Activated naive CD4-positive, alpha-beta T cell treated with anti-CD3 and anti-CD28 coated beads for 36 hours (primary cell): ENCODE data around the gene SPRING1. TPM values are rescaled to one million over a fixed set of nuclear protein-coding genes. Genes with fewer than 3 reads are reported as not detected.

Experiments
- CTCF ChIA-PET: fragments of 350-600 bp; sonication (Branson Sonifier 250); formaldehyde crosslinking; loops from one replicate; lab custom pipeline; 2021; ENCODE audit warnings: antibody characterized with exemption; lab: Charles Lee
- DNase-seq: peaks from one replicate; pipeline ENCODE4 v3.0.0-alpha.2; 2020
- H3K27ac Mint-ChIP-seq: one replicate; pipeline ENCODE4 v1.8.0; 2021; ENCODE audit warnings: mild to moderate bottlenecking, mixed read lengths
- H3K27me3 Mint-ChIP-seq: one replicate; pipeline ENCODE4 v1.8.0; 2021; ENCODE audit warnings: low read depth, mixed read lengths
- H3K36me3 Mint-ChIP-seq: one replicate; pipeline ENCODE4 v1.8.0; 2021; ENCODE audit warnings: low read depth, mixed read lengths
- H3K4me1 Mint-ChIP-seq: one replicate; pipeline ENCODE4 v1.8.0; 2021; ENCODE audit warnings: low read depth, mixed read lengths
- H3K4me3 Mint-ChIP-seq: one replicate; pipeline ENCODE4 v1.8.0; 2021; ENCODE audit warnings: mild to moderate bottlenecking, moderate library complexity, mixed read lengths
- H3K9me3 Mint-ChIP-seq: one replicate; pipeline ENCODE4 v1.8.0; 2021; ENCODE audit warnings: mixed read lengths
- intact Hi-C: fragments of 100-400 bp; cut with micrococcal nuclease; formaldehyde crosslinking; loops from one replicate; pipeline ENCODE4 v1.15.1; 2023
- total RNA-seq, 2 experiments: library from RNA; stranded (reverse); gene quantifications; one replicate each; pipeline ENCODE4 v1.2.3, GENCODE V29; 2021

SPRING1 gene
- total RNA-seq, 2 experiments from 2014 or later: 14.8 to 16.9 TPM

GRCh38 chr12:116689979-116690744 lies 47.7 kb downstream of the SPRING1 start:
- Mint-ChIP-seq H3K27ac (no peak overlapping the region), H3K4me1 (peaks cover 8% of the 10 kb centered on the region), H3K27me3 (peaks cover 33% of the 10 kb centered on the region), H3K9me3 (no peaks in the 10 kb centered on the region), H3K4me3 (no peak overlapping the region), H3K36me3 (peaks cover 1% of the 10 kb centered on the region)
- DNase-seq: no peak
- CTCF ChIA-PET: interaction anchor here (0.7 to 1.4 kb wide), 3 partner anchors 13 to 682 kb away, joined by 3 to 6 read pairs (median 4); no protein-coding TSS in a partner anchor
- intact Hi-C loops: no loop called here

- intact Hi-C loops: no loop called here
- peaks cover 6% of the 10 kb centered on the region for H3K4me1 Mint-ChIP-seq
- H3K27ac Mint-ChIP-seq: no peak overlapping the region
- CTCF ChIA-PET: interaction anchor here (0.7 kb wide), 1 partner anchor 681 kb away, joined by 3 read pairs; no protein-coding TSS in a partner anchor
- no peak overlapping the region for H3K4me3 Mint-ChIP-seq
- H3K36me3 Mint-ChIP-seq: peaks cover 1% of the 10 kb centered on the region
- H3K27me3 Mint-ChIP-seq: peaks cover 26% of the 10 kb centered on the region
- DNase-seq: no peak
- H3K9me3 Mint-ChIP-seq: no peaks in the 10 kb centered on the region
Observed at GRCh38 chr12:116689521-116689920, 48.3 kb downstream of the SPRING1 start.

Other genes starting within 250 kb of the SPRING1 start
- 1 to 10 TPM; 1.2 to 1.5 TPM for gene MAP1LC3B2, start 178.7 kb downstream of the SPRING1 start, total RNA-seq
- 10 to 100 TPM; 13.0 to 15.8 TPM for gene RNFT2, start 246 bp upstream of the SPRING1 start, total RNA-seq
- gene HRK, start 143.4 kb upstream of the SPRING1 start, total RNA-seq: not detected
- gene FBXW8, start 172.9 kb upstream of the SPRING1 start, total RNA-seq: 1 to 10 TPM; 6.4 to 6.5 TPM